Measurements from ENCODE around the gene IER5L.
"Not testable (repeated sequence)": the region's sequence is repeated elsewhere in the genome, so short reads cannot be mapped to it uniquely, and the experiment has no call there.

DNA sequence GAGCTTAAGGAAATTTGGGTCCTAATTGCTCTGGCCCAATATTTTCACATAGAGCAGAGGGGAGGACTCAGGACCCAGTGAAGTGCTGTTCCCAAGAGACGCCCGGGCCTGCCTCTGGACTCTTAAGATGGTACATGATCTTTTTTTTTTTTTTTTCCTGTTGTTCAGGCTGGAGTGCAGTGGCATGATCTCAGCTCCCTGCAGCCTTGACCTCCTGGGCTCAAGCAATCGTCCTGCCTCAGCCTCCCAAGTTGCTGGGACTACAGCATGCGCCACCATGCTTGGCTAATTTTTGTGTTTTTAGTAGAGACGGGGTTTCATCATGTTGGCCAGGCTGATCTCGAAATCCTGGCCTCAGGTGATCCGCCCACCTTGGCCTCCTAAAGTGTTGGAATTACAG is 47.8 kb downstream of the IER5L start:
- TF ChIP-seq, protein P1, sequence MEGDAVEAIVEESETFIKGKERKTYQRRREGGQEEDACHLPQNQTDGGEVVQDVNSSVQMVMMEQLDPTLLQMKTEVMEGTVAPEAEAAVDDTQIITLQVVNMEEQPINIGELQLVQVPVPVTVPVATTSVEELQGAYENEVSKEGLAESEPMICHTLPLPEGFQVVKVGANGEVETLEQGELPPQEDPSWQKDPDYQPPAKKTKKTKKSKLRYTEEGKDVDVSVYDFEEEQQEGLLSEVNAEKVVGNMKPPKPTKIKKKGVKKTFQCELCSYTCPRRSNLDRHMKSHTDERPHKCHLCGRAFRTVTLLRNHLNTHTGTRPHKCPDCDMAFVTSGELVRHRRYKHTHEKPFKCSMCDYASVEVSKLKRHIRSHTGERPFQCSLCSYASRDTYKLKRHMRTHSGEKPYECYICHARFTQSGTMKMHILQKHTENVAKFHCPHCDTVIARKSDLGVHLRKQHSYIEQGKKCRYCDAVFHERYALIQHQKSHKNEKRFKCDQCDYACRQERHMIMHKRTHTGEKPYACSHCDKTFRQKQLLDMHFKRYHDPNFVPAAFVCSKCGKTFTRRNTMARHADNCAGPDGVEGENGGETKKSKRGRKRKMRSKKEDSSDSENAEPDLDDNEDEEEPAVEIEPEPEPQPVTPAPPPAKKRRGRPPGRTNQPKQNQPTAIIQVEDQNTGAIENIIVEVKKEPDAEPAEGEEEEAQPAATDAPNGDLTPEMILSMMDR (conservative IDR thresholded peaks at IDR 0.05): not testable (repeated sequence)
- not testable (repeated sequence) for TF ChIP-seq ZFX (IDR thresholded peaks at IDR 0.05)

Data from C4-2B (cell line).